ENCODE results near the gene RPS21. TPM values are rescaled to one million over a fixed set of nuclear protein-coding genes. Genes with fewer than 3 reads are reported as not detected.

Gene RPS21
- total RNA-seq, 4 donors from 2014 or later: 1,582 to 2,182 (median 2,056) TPM

DNA sequence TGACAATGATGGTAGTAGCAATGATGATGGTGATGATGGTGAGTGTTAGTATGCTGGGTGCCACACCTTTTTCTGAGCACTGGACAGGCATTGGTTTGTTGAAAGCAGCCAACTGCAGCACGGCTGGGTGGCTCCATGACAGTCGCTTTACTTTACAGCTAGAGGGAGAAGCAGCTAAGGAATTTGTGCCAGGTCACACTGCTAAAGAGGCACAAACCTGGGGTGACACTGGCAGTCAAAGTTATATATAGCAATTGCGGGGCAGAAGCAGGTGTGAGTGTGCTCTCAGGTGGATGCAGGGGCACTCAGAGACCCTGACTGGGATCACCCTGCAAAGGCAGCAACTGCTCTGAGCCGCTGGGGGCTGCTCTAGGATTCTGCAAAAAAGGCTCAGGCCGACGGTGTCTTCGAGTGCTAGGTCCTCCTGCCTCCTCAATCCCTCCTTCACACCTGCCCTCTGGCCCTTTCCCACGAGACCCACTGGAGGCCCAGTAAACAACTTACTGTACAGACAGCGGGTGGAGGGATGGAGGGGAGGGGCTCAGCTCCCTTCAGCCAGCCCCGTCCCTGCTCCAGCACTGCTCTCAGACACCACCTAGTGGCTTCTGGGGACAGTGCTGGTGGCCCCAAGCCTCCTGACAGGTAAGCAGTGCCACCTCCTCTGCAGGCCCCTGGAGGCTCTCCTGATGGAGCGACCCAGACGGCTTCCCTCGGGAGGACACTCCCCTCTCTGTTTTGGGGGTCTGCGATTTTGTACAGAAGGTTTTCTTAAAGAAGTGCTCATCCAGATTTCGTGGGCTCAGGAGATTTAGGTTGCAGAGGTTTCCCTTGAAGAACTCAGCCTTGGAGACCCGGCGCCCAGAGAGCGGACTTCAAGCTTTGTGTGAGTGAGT lies 4.4 kb upstream of the RPS21 start:
- DNase-seq (ENCODE audit: low spot score): no peak
- ATAC-seq (ENCODE audit: low FRiP score): peak; percentile 63
- TF ChIP-seq CTCF (IDR thresholded peaks at IDR 0.05): peak in 1 of 3 donors; percentile 53

GRCh38 chr20:62387219-62387913 lies 463 bp downstream of the RPS21 start:
- ATAC-seq (ENCODE audit: low FRiP score) (peak; percentile 8), DNase-seq (ENCODE audit: low spot score) (no peak)
- no peak for TF ChIP-seq CTCF (IDR thresholded peaks at IDR 0.05)

DNA sequence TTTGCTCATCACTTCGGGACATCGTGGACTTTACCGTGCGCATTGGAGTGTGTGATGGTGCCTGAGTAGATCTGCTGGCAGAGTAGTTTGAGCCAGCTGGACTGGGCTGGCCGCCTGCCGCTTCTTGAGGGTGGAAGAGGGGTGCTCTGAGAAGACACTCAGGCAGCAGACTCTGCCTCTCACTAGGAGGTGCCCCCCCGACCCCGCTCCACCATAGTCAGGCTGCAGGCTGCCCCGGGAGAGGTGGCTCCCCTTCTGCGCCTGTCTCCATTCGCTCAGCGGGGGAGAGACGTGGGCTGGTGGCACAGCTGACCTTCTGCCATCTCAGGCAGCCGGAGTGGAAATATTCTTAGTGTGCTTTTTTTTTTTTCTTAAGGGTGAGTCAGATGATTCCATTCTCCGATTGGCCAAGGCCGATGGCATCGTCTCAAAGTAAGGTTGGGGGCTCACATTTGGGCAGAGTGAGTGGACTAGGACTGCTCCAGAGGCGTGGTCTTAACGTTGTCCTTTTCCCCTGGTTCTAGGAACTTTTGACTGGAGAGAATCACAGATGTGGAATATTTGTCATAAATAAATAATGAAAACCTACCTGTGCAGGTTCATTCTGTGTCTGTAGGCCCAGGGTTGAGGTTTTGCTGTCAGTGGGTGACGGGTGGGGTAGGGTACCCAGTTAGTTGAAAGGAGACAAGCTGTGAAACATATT lies 1.2 kb downstream of the RPS21 start:
- no peak for DNase-seq (ENCODE audit: low spot score)
- no peak for ATAC-seq (ENCODE audit: low FRiP score)
- TF ChIP-seq CTCF (IDR thresholded peaks at IDR 0.05): no peak

DNA sequence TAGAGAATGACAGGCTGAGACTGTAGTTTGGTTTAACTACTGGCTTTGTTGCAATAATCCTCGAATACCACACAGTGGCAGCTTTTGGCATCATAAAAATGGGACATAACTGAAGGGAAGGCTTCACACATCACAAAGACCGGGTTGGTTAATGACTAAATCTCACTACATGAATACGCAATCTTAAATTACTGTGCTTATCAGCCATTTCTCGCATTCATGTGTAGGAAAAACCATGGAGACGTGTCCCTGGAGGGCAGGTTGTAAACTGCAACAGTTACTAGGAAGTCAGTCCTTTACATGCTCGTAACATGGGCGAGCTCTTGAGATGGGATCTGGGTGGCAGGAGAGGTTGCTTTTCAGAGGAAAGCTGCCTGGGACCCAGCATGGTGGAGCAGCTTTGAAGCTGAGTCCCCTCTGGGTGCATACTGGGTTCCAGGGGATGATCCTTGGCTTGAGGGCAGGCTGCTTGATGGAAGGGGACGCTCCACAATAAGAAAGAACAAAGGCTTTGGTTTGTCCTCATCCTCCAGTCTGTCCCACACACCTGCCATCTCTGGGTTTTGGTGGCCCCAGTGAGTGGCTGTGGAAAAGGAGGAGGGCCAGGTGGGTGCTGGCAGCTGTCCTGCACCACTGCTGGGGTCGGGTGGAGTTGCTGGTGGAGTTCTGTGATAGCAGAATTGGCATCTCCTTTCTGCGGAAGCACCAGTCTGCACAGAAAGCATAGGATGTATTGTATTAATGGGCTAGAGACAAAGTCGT lies 2.1 kb downstream of the RPS21 start:
- ATAC-seq (ENCODE audit: low FRiP score): no peak
- DNase-seq (ENCODE audit: low spot score): no peak
- no peak for TF ChIP-seq CTCF (IDR thresholded peaks at IDR 0.05)

DNA sequence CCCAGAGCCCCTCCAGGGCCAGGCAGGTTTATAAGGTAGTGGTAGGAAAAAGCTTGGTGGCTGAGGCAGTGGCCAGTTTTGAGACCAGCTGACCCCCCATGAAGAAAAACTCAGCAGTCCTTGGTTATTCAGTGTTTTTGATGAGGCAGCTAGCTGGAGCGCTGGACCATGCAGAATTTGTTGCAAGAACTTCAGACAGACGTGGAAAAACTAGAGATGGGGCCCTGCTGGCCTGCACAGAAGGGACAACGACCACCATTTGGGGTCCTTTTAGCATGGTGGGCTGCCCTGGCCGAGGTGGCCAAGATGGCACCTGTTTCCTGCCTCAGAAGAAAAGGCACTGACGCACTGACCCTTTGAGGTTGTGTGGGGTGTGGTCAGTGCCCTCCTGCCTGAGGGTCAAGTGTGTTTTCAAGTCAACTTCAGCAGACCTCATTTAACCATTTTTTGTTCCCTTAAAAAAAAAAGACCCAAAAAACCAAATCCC lies 2.7 kb downstream of the RPS21 start:
- DNase-seq (ENCODE audit: low spot score): no peak
- ATAC-seq (ENCODE audit: low FRiP score): no peak
- no peak for TF ChIP-seq CTCF (IDR thresholded peaks at IDR 0.05)
